Loucy (cell line): Measurements from ENCODE around the gene ACTA1.

Source experiments
- CTCF ChIP-seq: fragments of 200-600 bp; sonication (generic); conservative IDR thresholded peaks from 2 replicates; pipeline ENCODE4 v1.5.1; 2014; ENCODE audit warnings: mild to moderate bottlenecking, antibody characterized with exemption, low read length
- EZH2phosphoT487 ChIP-seq: fragments of 200-600 bp; IDR thresholded peaks from 2 replicates; pipeline ENCODE4 v1.6.1; 2018; ENCODE audit warnings: antibody characterized with exemption, mild to moderate bottlenecking, moderate library complexity, borderline replicate concordance

GRCh38 chr1:229452956-229453801 is 19.3 kb upstream of the ACTA1 start:
- TF ChIP-seq CTCF (peak; percentile 62), EZH2phosphoT487 (no peak)
